Mesenchymal stem cell (in vitro differentiated cells and primary cell): ENCODE measurements around the gene KCNC1.

Experiments
- DNase-seq: peaks from one replicate; pipeline ENCODE4 v3.0.0-alpha.2; 2013
- H2AFZ ChIP-seq: one replicate; pipeline ENCODE4 v1.6.1; 2013; ENCODE audit warnings: low read depth, mild to moderate bottlenecking, control low read depth, inconsistent platforms, low read length, moderate library complexity
- H2AK5ac ChIP-seq: 2 replicates; pipeline ENCODE4 v1.6.1; 2013; ENCODE audit warnings: low read length, moderate library complexity, mild to moderate bottlenecking, inconsistent platforms; ENCODE audit not compliant: severe bottlenecking
- H2BK120ac ChIP-seq: one replicate; pipeline ENCODE4 v1.6.1; 2013; ENCODE audit warnings: low read depth, mild to moderate bottlenecking, inconsistent platforms, low read length, moderate library complexity
- H2BK12ac ChIP-seq, 2 experiments: one replicate each; pipeline ENCODE4 v1.6.1; 2013; ENCODE audit warnings: inconsistent platforms in 2 of 2, low read length in 2 of 2, mild to moderate bottlenecking in 2 of 2, moderate library complexity in 2 of 2, control low read depth in 1 of 2
- H2BK15ac ChIP-seq: one replicate; pipeline ENCODE4 v1.6.1; 2013; ENCODE audit warnings: mild to moderate bottlenecking, low read depth, inconsistent platforms; ENCODE audit not compliant: poor library complexity, severe bottlenecking
- H2BK5ac ChIP-seq: 2 replicates; pipeline ENCODE4 v1.6.1; 2013; ENCODE audit warnings: low read depth, mild to moderate bottlenecking, low read length, control low read depth, inconsistent platforms; ENCODE audit not compliant: poor library complexity, severe bottlenecking
- H3K14ac ChIP-seq, 2 experiments: one replicate each; pipeline ENCODE4 v1.6.1; 2013; ENCODE audit warnings: inconsistent platforms in 2 of 2, low read length in 2 of 2, control low read depth in 1 of 2, mild to moderate bottlenecking in 1 of 2, moderate library complexity in 1 of 2
- H3K18ac ChIP-seq, 2 experiments: one replicate each; pipeline ENCODE4 v1.6.1; 2013; ENCODE audit warnings: inconsistent platforms in 2 of 2, low read length in 2 of 2, control low read depth in 1 of 2, low read depth in 1 of 2, mild to moderate bottlenecking in 1 of 2
- H3K23ac ChIP-seq, 2 experiments: one replicate each; pipeline ENCODE4 v1.6.1; 2013; ENCODE audit warnings: inconsistent platforms in 2 of 2, low read length in 2 of 2, mild to moderate bottlenecking in 2 of 2, moderate library complexity in 2 of 2, control low read depth in 1 of 2
- H3K27ac ChIP-seq: 2 replicates; pipeline ENCODE4 v1.5.1; 2013; ENCODE audit warnings: mild to moderate bottlenecking, moderate library complexity, low read length, control low read depth, inconsistent platforms; ENCODE audit not compliant: poor library complexity, severe bottlenecking
- H3K27me3 ChIP-seq, 2 experiments: 2 replicates each; pipeline versions ENCODE4 v1.6.1 to v1.7.0; 2013; ENCODE audit warnings: low read length in 2 of 2, mild to moderate bottlenecking in 2 of 2, moderate library complexity in 2 of 2, control low read depth in 1 of 2, inconsistent platforms in 1 of 2; ENCODE audit not compliant: control insufficient read depth in 1 of 2, insufficient read depth in 1 of 2
- H3K36me3 ChIP-seq, 2 experiments: 2 replicates each; pipeline versions ENCODE4 v1.6.1 to v1.7.0; 2013; ENCODE audit warnings: low read length in 2 of 2, control low read depth in 1 of 2, inconsistent platforms in 1 of 2, low read depth in 1 of 2, mild to moderate bottlenecking in 1 of 2; ENCODE audit not compliant: insufficient read depth in 2 of 2, control insufficient read depth in 1 of 2
- H3K4ac ChIP-seq, 2 experiments: one replicate each; pipeline ENCODE4 v1.6.1; 2013; ENCODE audit warnings: inconsistent platforms in 2 of 2, low read length in 2 of 2, mild to moderate bottlenecking in 2 of 2, moderate library complexity in 2 of 2, control low read depth in 1 of 2, low read depth in 1 of 2
- H3K4me1 ChIP-seq: 2 replicates; pipeline ENCODE4 v1.6.1; 2013; ENCODE audit warnings: low read depth, low read length, control low read depth; ENCODE audit not compliant: control insufficient read depth, insufficient read depth
- H3K4me2 ChIP-seq: 2 replicates; pipeline ENCODE4 v1.6.1; 2013; ENCODE audit warnings: low read length, mild to moderate bottlenecking, inconsistent platforms; ENCODE audit not compliant: poor library complexity, severe bottlenecking
- H3K4me3 ChIP-seq, 2 experiments: 2 replicates each; pipeline versions ENCODE4 v1.5.1 to v1.7.0; 2013; ENCODE audit warnings: low read length in 2 of 2, mild to moderate bottlenecking in 2 of 2, control low read depth in 1 of 2, low read depth in 1 of 2; ENCODE audit not compliant: insufficient read depth in 1 of 2
- H3K79me1 ChIP-seq: replicated peaks from 2 replicates; pipeline ENCODE4 v1.6.1; 2013; ENCODE audit warnings: mild to moderate bottlenecking, control low read depth, low read length, inconsistent platforms; ENCODE audit not compliant: poor library complexity, severe bottlenecking
- H3K9ac ChIP-seq: 2 replicates; pipeline ENCODE4 v1.7.0; 2013; ENCODE audit warnings: mild to moderate bottlenecking, low read length, moderate library complexity
- H3K9me3 ChIP-seq: 2 replicates; pipeline ENCODE4 v1.7.0; 2013; ENCODE audit warnings: mild to moderate bottlenecking, low read length; ENCODE audit not compliant: control insufficient read depth
- H4K8ac ChIP-seq: one replicate; pipeline ENCODE4 v1.6.1; 2013; ENCODE audit warnings: inconsistent platforms, mild to moderate bottlenecking, low read length, moderate library complexity
- H4K91ac ChIP-seq: one replicate; pipeline ENCODE4 v1.6.1; 2013; ENCODE audit warnings: mild to moderate bottlenecking, low read length, inconsistent platforms
- WGBS: methylation state at CpG from one replicate; pipeline ENCODE4 v1.1.7; 2013; ENCODE audit warnings: mixed read lengths; 5-methylcytosine and 5-hydroxymethylcytosine counted together

Gene KCNC1

GRCh38 chr11:17746096-17746495, 11.5 kb downstream of the KCNC1 start:
- H2BK120ac ChIP-seq, result no peak overlapping the region
- no peak overlapping the region for H3K4me3 ChIP-seq
- no peak overlapping the region for H3K4ac ChIP-seq
- H2BK5ac ChIP-seq, result no peak overlapping the region
- no peak overlapping the region for H3K27ac ChIP-seq
- no peaks in the 10 kb centered on the region for H3K79me1 ChIP-seq
- no peaks in the 10 kb centered on the region for H3K36me3 ChIP-seq
- no peak for DNase-seq
- no peak overlapping the region for H4K8ac ChIP-seq
- no peaks in the 10 kb centered on the region for H3K4me1 ChIP-seq
- 65% methylated on average over 11 of the region's 11 CpGs for WGBS
- H3K9me3 ChIP-seq, result no peaks in the 10 kb centered on the region
- no peak overlapping the region for H3K18ac ChIP-seq
- no peak overlapping the region for H2AFZ ChIP-seq
- peak overlapping the region in 1 of 2 experiments; percentile 14 for H3K23ac ChIP-seq
- H4K91ac ChIP-seq, result no peak overlapping the region
- H3K14ac ChIP-seq, result no peak overlapping the region
- H3K4me2 ChIP-seq, result no peak overlapping the region
- no peak overlapping the region for H3K9ac ChIP-seq
- H2BK15ac ChIP-seq, result no peak overlapping the region
- H3K27me3 ChIP-seq, result peaks cover 33 to 61% of the 10 kb centered on the region in 2 experiments
- H2BK12ac ChIP-seq, result no peak overlapping the region
- no peak overlapping the region for H2AK5ac ChIP-seq

GRCh38 chr11:17747131-17747955, 12.8 kb downstream of the KCNC1 start:
- no peak overlapping the region for H2BK120ac ChIP-seq
- H3K14ac ChIP-seq, result no peak overlapping the region
- H3K4me1 ChIP-seq, result no peaks in the 10 kb centered on the region
- H3K9ac ChIP-seq, result no peak overlapping the region
- H3K18ac ChIP-seq, result no peak overlapping the region
- H3K27ac ChIP-seq, result no peak overlapping the region
- H3K4me2 ChIP-seq, result no peak overlapping the region
- H2AK5ac ChIP-seq, result no peak overlapping the region
- no peak overlapping the region for H2BK12ac ChIP-seq
- 80% methylated on average over 19 of the region's 19 CpGs for WGBS
- no peak overlapping the region for H4K91ac ChIP-seq
- no peak for DNase-seq
- H3K27me3 ChIP-seq, result peaks cover 31 to 64% of the 10 kb centered on the region in 2 experiments
- H3K4ac ChIP-seq, result no peak overlapping the region
- no peak overlapping the region for H4K8ac ChIP-seq
- no peak overlapping the region for H2BK15ac ChIP-seq
- H3K79me1 ChIP-seq, result no peaks in the 10 kb centered on the region
- no peak overlapping the region for H3K23ac ChIP-seq
- H3K9me3 ChIP-seq, result no peaks in the 10 kb centered on the region
- H2BK5ac ChIP-seq, result no peak overlapping the region
- H2AFZ ChIP-seq, result no peak overlapping the region
- H3K36me3 ChIP-seq, result no peaks in the 10 kb centered on the region
- H3K4me3 ChIP-seq, result no peak overlapping the region

GRCh38 chr11:17748044-17748443, 13.5 kb downstream of the KCNC1 start:
- H2BK120ac ChIP-seq, result no peak overlapping the region
- H3K36me3 ChIP-seq, result no peaks in the 10 kb centered on the region
- H3K18ac ChIP-seq, result no peak overlapping the region
- H3K4me1 ChIP-seq, result no peaks in the 10 kb centered on the region
- no peak overlapping the region for H3K9ac ChIP-seq
- H3K4me2 ChIP-seq, result no peak overlapping the region
- no peak overlapping the region for H2BK12ac ChIP-seq
- H4K8ac ChIP-seq, result no peak overlapping the region
- peaks cover 31 to 71% of the 10 kb centered on the region in 2 experiments for H3K27me3 ChIP-seq
- H2BK15ac ChIP-seq, result no peak overlapping the region
- no peak for DNase-seq
- H4K91ac ChIP-seq, result no peak overlapping the region
- no peak overlapping the region for H3K14ac ChIP-seq
- 89% methylated on average over 8 of the region's 8 CpGs for whole genome bisulfite sequencing
- no peak overlapping the region for H3K4me3 ChIP-seq
- H3K4ac ChIP-seq, result no peak overlapping the region
- no peak overlapping the region for H2AFZ ChIP-seq
- H3K9me3 ChIP-seq, result no peaks in the 10 kb centered on the region
- no peak overlapping the region for H3K27ac ChIP-seq
- H2BK5ac ChIP-seq, result no peak overlapping the region
- H3K23ac ChIP-seq, result no peak overlapping the region
- H2AK5ac ChIP-seq, result no peak overlapping the region
- H3K79me1 ChIP-seq, result no peaks in the 10 kb centered on the region

- H2BK120ac ChIP-seq, result no peak overlapping the region
- no peak overlapping the region for H3K4me3 ChIP-seq
- H3K9ac ChIP-seq, result no peak overlapping the region
- no peak overlapping the region for H3K4me2 ChIP-seq
- H3K18ac ChIP-seq, result no peak overlapping the region
- no peaks in the 10 kb centered on the region for H3K9me3 ChIP-seq
- H3K14ac ChIP-seq, result peak overlapping the region in 1 of 2 experiments; percentile 7
- no peak overlapping the region for H2BK5ac ChIP-seq
- H3K36me3 ChIP-seq, result no peaks in the 10 kb centered on the region
- H2BK15ac ChIP-seq, result no peak overlapping the region
- DNase-seq, result no peak
- no peak overlapping the region for H2AFZ ChIP-seq
- no peak overlapping the region for H3K23ac ChIP-seq
- no peak overlapping the region for H3K27ac ChIP-seq
- H2AK5ac ChIP-seq, result no peak overlapping the region
- no peaks in the 10 kb centered on the region for H3K4me1 ChIP-seq
- no peak overlapping the region for H3K4ac ChIP-seq
- no peak overlapping the region for H4K8ac ChIP-seq
- WGBS, result 73% methylated on average over 19 of the region's 19 CpGs
- H3K27me3 ChIP-seq, result peaks cover 31 to 80% of the 10 kb centered on the region in 2 experiments
- no peaks in the 10 kb centered on the region for H3K79me1 ChIP-seq
- no peak overlapping the region for H4K91ac ChIP-seq
- no peak overlapping the region for H2BK12ac ChIP-seq
These were observed 14.5 kb downstream of the KCNC1 start for GRCh38 chr11:17748761-17749721.
